Skeletal muscle cell (primary cell): ENCODE results near the gene TEX13B.
"Not testable (repeated sequence)": the region's sequence is repeated elsewhere in the genome, so short reads cannot be mapped to it uniquely, and the experiment has no call there.

Experiments
- DNase-seq: peaks from one replicate; pipeline ENCODE4 v3.0.0-alpha.2; 2010; ENCODE audit warnings: low read depth
- H3K4me3 ChIP-seq: 2 replicates; pipeline ENCODE4 v1.5.1; 2011; ENCODE audit warnings: low read depth, mild to moderate bottlenecking, control low read depth, low read length, moderate library complexity

The TEX13B gene

DNA sequence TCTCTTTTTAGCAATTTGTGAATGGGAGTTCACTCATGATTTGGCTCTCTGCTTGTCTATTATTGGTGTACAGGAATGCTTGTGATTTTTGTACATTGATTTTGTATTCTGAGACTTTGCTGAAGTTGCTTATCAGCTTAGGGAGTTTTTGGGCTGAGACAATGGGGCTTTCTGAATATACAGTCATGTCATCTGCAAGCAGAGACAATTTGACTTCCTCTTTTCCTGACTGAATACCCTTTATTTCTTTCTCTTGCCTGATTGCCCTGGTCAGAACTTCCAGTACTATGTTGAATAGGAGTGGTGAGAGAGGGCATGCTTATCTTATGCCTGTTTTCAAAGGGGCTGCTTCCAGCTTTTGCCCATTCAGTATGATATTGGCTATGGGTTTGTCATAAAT is 26.8 kb downstream of the TEX13B start:
- DNase-seq, H3K4me3 ChIP-seq: not testable (repeated sequence)

DNA sequence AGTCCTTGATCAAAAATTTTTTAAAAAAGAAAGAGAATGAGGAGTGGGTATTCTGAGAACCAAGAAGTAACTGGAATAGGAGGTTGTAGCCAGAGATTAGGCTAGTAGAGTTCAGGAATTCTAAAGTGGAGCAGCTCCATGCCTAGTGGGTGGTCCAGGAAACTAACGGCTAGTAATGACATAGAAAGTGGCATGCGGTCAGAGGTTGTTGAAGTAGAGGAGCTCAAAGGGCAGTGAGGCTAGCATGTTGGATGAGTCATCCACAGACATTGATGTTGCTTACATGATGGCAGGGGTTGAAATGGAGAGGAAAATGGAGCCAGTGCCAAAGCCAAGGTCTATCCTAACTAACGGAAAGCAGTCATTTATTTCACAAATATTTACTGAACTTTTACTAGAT is 42.1 kb downstream of the TEX13B start:
- H3K4me3 ChIP-seq, result no peak overlapping the region
- no peak for DNase-seq

DNA sequence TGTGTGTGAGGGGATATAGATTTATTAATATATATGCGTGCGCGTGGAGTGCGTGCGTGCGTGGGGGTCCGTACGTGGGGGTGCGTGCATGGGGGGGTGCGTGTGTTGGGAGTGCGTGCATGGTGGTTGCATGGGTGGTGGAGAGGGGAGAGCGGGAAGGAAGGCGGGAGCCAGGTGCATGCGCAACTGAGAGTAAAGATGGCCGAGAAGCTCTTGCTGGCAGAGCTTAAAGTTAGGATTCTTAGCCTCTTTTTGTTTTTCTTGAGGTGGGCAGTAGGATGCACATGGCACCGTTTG is 45.8 kb downstream of the TEX13B start:
- H3K4me3 ChIP-seq, result peak overlapping the region; percentile 54
- DNase-seq, result no peak

DNA sequence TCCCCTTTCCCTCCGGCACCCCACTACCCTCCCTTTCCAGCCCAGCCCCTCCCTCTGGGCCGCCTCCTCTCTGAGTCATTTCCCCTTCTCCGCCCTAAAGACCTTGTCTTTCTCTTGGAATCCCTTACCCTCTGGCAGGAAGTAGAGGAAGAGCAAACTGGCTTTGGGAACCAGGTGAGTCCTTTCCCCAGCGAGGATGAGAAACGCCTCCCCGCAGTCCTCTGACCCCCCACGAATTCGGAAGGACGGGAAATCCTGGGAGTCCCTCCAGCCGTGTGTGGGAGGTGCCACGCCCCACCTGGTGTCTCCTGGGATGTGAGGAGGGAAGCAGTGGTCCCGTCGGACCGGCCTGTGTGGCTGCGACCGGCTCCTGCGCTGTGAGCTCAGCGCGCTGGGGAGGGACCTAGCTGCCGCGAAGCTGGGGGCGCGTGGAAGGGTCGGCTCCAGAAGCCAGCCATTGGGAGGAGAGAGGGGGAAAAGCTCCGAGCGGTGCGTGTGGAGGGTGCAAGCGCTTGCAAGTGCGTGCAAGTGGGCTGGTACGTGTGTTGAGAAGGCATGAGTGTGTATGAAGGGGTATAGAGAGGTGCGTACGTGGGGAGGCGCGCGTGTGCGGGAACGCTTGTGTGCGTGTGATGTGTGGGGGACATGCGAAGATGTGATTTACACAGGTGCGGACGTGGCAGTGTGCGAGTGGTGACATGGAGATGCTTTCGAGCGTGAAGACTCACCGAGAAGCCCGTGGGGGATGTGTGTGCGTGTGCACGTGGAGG is 46.3 kb downstream of the TEX13B start:
- peak; percentile 2 for DNase-seq
- peak overlapping the region; percentile 54 for H3K4me3 ChIP-seq

DNA sequence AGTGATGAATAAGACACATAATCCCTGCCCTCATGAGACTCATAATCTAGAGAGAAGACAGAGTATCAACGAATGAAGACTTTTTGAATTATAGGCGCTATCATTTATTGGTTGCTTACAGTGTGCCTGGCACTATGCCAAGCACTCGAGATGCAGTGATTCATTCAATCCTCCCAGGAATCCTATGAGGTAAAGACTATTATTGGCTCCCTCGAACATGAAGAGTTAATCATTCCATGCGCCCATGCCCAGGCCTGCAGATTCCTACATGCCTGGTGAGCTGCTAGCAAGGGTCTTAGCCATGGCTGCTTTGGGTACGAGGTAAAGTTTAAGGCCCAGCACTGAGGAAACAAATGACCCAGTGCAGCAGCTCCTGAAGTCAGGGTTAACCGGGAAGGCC is 47.0 kb downstream of the TEX13B start:
- peak overlapping the region; percentile 54 for H3K4me3 ChIP-seq
- DNase-seq, result peak; percentile 27

DNA sequence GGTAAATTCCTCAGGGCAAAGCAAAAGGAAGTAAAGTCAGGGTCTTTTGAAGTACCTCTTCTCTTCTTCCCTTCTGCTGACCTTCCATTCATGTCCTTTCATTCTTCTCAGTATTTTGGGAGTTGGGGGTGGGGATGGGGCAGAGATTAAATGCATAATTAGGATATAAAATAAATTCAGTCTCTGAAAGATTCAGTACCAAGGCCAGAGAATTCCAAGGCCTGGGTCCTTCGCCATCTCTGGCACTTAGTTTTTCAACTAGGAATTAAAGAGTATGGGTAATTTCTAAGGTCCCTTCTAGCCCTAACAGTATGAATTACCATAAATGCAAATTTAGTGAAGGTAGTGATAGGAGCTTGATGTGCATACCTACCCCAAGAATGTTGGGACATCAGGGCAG is 47.9 kb downstream of the TEX13B start:
- no peak overlapping the region for H3K4me3 ChIP-seq
- DNase-seq, result no peak
